Measurements from ENCODE around the gene RGL4.
"Not testable (repeated sequence)": the region's sequence is repeated elsewhere in the genome, so short reads cannot be mapped to it uniquely, and the experiment has no call there.

GRCh38 chr22:23646526-23646925, 44.3 kb upstream of the RGL4 start:
- TF ChIP-seq, protein P1, sequence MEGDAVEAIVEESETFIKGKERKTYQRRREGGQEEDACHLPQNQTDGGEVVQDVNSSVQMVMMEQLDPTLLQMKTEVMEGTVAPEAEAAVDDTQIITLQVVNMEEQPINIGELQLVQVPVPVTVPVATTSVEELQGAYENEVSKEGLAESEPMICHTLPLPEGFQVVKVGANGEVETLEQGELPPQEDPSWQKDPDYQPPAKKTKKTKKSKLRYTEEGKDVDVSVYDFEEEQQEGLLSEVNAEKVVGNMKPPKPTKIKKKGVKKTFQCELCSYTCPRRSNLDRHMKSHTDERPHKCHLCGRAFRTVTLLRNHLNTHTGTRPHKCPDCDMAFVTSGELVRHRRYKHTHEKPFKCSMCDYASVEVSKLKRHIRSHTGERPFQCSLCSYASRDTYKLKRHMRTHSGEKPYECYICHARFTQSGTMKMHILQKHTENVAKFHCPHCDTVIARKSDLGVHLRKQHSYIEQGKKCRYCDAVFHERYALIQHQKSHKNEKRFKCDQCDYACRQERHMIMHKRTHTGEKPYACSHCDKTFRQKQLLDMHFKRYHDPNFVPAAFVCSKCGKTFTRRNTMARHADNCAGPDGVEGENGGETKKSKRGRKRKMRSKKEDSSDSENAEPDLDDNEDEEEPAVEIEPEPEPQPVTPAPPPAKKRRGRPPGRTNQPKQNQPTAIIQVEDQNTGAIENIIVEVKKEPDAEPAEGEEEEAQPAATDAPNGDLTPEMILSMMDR (conservative IDR thresholded peaks at IDR 0.05 in 1 of 2, IDR thresholded peaks at IDR 0.05 in 1 of 2; ENCODE audit: extremely low read depth in 1 of 2, insufficient read depth in 1 of 2, low read depth in 1 of 2, low read length in 2 of 2) = not testable (repeated sequence)
- not testable (repeated sequence) for TF ChIP-seq EZH2 (IDR thresholded peaks at IDR 0.05; ENCODE audit: borderline replicate concordance, low read length)

Measured in mammary epithelial cell (primary cell).